RWPE2 (cell line): Measurements from ENCODE around the gene CPEB3.
A peak's percentile ranks its signal among the peaks of the same experiment; 100 is the strongest.

ENCODE experiments used
- ATAC-seq: fragments of 200-7000 bp; cut with Tn5 transposase; 3 replicates; pipeline ENCODE4 v1.9.1; 2021; ENCODE audit warnings: low read depth
- DNase-seq: peaks from one replicate; pipeline ENCODE4 v3.0.0-alpha.2; 2020; ENCODE audit warnings: low spot score
- H3K27ac ChIP-seq: fragments of 450-650 bp; 2 replicates; pipeline ENCODE4 v1.5.1; 2017; ENCODE audit warnings: mild to moderate bottlenecking; ENCODE audit not compliant: poor library complexity, severe bottlenecking
- H3K27me3 ChIP-seq: fragments of 250-450 bp; sonication (Bioruptor Pico); 2 replicates; pipeline ENCODE4 v1.5.1; 2021; ENCODE audit warnings: mild to moderate bottlenecking, moderate library complexity; ENCODE audit not compliant: insufficient read depth, poor library complexity, severe bottlenecking
- H3K36me3 ChIP-seq: fragments of 250-450 bp; sonication (Bioruptor Pico); 2 replicates; pipeline ENCODE4 v1.5.1; 2020; ENCODE audit warnings: low read depth, mild to moderate bottlenecking, moderate library complexity
- H3K4me1 ChIP-seq: fragments of 250-450 bp; sonication (Bioruptor Pico); 2 replicates; pipeline ENCODE4 v1.5.1; 2021; ENCODE audit warnings: mild to moderate bottlenecking, moderate library complexity; ENCODE audit not compliant: insufficient read depth, poor library complexity, severe bottlenecking
- H3K4me3 ChIP-seq: fragments of 250-450 bp; sonication (Bioruptor Pico); 2 replicates; pipeline ENCODE4 v1.5.1; 2021; ENCODE audit warnings: mild to moderate bottlenecking, moderate library complexity; ENCODE audit not compliant: severe bottlenecking
- H3K9me3 ChIP-seq: fragments of 250-450 bp; sonication (Bioruptor Pico); 2 replicates; pipeline ENCODE4 v1.5.1; 2021; ENCODE audit warnings: mild to moderate bottlenecking, moderate library complexity; ENCODE audit not compliant: severe bottlenecking
- CTCF ChIP-seq: fragments of 450-650 bp; IDR thresholded peaks from one replicate; pipeline ENCODE4 v1.5.1; 2017; ENCODE audit warnings: mild to moderate bottlenecking, moderate library complexity; ENCODE audit not compliant: poor library complexity, severe bottlenecking

CPEB3 gene

GRCh38 chr10:92082583-92083280, 208.1 kb downstream of the CPEB3 start:
- Histone ChIP-seq H3K4me3 (no peak overlapping the region), H3K27ac (no peak overlapping the region), H3K9me3 (no peaks in the 10 kb centered on the region), H3K4me1 (no peaks in the 10 kb centered on the region), H3K36me3 (0 out of 2 replicates have a peak, but pooled peaks cover 4% of the 10 kb centered on the region), H3K27me3 (no peaks in the 10 kb centered on the region)
- ATAC-seq (0 out of 3 replicates have a peak, but pooled peaks have one; percentile 12), DNase-seq (no peak)
- TF ChIP-seq CTCF: no peak

GRCh38 chr10:92081641-92082040, 209.2 kb downstream of the CPEB3 start:
- Histone ChIP-seq H3K4me1 (no peaks in the 10 kb centered on the region), H3K4me3 (no peak overlapping the region), H3K27ac (no peak overlapping the region), H3K9me3 (no peaks in the 10 kb centered on the region), H3K27me3 (no peaks in the 10 kb centered on the region), H3K36me3 (0 out of 2 replicates have a peak, but pooled peaks cover 4% of the 10 kb centered on the region)
- no peak for DNase-seq
- no peak for ATAC-seq
- TF ChIP-seq CTCF: no peak

- ATAC-seq: no peak
Measured at GRCh38 chr10:92080244-92080643, 210.6 kb downstream of the CPEB3 start.

GRCh38 chr10:92079003-92079402, 211.9 kb downstream of the CPEB3 start:
- H3K4me1 ChIP-seq: no peaks in the 10 kb centered on the region
- ATAC-seq (peak; percentile 42; the same call in 2 of the 3 replicates), DNase-seq (no peak)
- H3K27me3 ChIP-seq: no peaks in the 10 kb centered on the region
- no peak for TF ChIP-seq CTCF
- H3K36me3 ChIP-seq: 0 out of 2 replicates have a peak, but pooled peaks cover 4% of the 10 kb centered on the region
- H3K27ac ChIP-seq: no peak overlapping the region
- no peaks in the 10 kb centered on the region for H3K9me3 ChIP-seq
- H3K4me3 ChIP-seq: no peak overlapping the region

More at GRCh38 chr10:92080244-92080643, 210.6 kb downstream of the CPEB3 start:
- Histone ChIP-seq H3K9me3 (no peaks in the 10 kb centered on the region), H3K36me3 (0 out of 2 replicates have a peak, but pooled peaks cover 4% of the 10 kb centered on the region), H3K4me3 (no peak overlapping the region), H3K27ac (no peak overlapping the region), H3K4me1 (no peaks in the 10 kb centered on the region), H3K27me3 (no peaks in the 10 kb centered on the region)
- DNase-seq: no peak
- peak; percentile 6 for TF ChIP-seq CTCF

- no peak for TF ChIP-seq CTCF
- Histone ChIP-seq H3K27me3 (no peaks in the 10 kb centered on the region), H3K27ac (no peak overlapping the region), H3K9me3 (no peaks in the 10 kb centered on the region), H3K4me3 (no peak overlapping the region), H3K4me1 (no peaks in the 10 kb centered on the region), H3K36me3 (0 out of 2 replicates have a peak, but pooled peaks cover 4% of the 10 kb centered on the region)
- ATAC-seq (no peak), DNase-seq (no peak)
Measured at GRCh38 chr10:92076722-92077121, 214.2 kb downstream of the CPEB3 start.
